Coronary artery (tissue), 2 donors: ENCODE data around the gene GRM6.

Source experiments
- DNase-seq: peaks from one replicate; pipeline ENCODE4 v3.0.0-alpha.2; 2017; ENCODE audit warnings: low spot score
- H3K27ac ChIP-seq, 2 donors: fragments of 200-600 bp; sonication (generic); one replicate each; pipeline ENCODE4 v1.5.1; 2016 to 2019
- H3K4me3 ChIP-seq: fragments of 200-600 bp; sonication (generic); 2 replicates; pipeline ENCODE4 v1.5.1; 2016; ENCODE audit warnings: mild to moderate bottlenecking, moderate library complexity
- TF ChIP-seq, protein P1 (sequence below): fragments of 200-600 bp; sonication (generic); IDR thresholded peaks from one replicate; pipeline ENCODE4 v1.5.1; 2019; ENCODE audit warnings: antibody characterized with exemption

Gene GRM6

DNA sequence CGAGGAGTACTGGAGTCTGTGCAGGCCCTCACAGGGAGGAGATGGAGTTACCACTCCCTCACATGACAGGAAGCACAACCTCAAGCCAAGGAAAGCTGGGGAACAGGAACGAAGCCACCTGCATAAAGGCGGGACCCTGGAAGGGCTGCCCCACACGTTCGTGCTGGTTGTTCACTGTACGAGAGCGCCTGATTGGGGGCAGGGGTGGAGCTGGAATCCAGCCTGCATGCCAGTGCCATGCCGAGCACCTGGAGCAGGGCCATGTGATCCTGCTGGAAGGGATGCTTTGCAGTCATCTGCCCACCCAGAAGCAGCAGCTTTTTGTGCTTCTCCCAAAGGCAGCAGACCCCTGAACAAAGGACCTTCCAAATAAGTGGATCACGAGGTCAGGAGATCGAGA is 11.4 kb downstream of the GRM6 start:
- no peak for DNase-seq
- TF ChIP-seq, protein P1, sequence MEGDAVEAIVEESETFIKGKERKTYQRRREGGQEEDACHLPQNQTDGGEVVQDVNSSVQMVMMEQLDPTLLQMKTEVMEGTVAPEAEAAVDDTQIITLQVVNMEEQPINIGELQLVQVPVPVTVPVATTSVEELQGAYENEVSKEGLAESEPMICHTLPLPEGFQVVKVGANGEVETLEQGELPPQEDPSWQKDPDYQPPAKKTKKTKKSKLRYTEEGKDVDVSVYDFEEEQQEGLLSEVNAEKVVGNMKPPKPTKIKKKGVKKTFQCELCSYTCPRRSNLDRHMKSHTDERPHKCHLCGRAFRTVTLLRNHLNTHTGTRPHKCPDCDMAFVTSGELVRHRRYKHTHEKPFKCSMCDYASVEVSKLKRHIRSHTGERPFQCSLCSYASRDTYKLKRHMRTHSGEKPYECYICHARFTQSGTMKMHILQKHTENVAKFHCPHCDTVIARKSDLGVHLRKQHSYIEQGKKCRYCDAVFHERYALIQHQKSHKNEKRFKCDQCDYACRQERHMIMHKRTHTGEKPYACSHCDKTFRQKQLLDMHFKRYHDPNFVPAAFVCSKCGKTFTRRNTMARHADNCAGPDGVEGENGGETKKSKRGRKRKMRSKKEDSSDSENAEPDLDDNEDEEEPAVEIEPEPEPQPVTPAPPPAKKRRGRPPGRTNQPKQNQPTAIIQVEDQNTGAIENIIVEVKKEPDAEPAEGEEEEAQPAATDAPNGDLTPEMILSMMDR: no peak
- H3K4me3 ChIP-seq: no peak overlapping the region
- H3K27ac ChIP-seq: no peak overlapping the region

DNA sequence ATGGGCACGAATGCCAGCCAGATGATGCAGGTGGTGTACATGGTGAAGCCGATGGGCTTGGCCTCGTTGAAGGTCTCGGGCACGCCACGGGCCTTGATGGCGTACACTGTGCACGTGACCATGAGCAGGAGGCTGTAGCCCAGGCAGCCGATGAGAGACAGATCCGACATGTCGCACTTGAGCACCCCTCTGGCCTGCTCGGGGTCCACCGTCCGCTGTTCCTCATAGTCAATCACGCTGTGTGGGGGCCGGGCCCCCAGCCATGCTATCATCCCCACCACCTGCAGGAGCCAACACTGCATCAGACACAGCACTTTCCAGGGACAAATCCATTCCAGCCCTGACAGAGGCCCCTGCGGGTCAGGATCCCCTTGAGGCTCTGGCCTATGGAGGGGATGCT is 12.2 kb downstream of the GRM6 start:
- no peak for DNase-seq
- TF ChIP-seq, protein P1: no peak
- H3K27ac ChIP-seq: no peak overlapping the region
- no peak overlapping the region for H3K4me3 ChIP-seq

GRCh38 chr5:178981381-178981780 is 13.7 kb downstream of the GRM6 start:
- no peak overlapping the region for H3K27ac ChIP-seq
- no peak for DNase-seq
- H3K4me3 ChIP-seq: no peak overlapping the region
- TF ChIP-seq, protein P1: no peak

DNA sequence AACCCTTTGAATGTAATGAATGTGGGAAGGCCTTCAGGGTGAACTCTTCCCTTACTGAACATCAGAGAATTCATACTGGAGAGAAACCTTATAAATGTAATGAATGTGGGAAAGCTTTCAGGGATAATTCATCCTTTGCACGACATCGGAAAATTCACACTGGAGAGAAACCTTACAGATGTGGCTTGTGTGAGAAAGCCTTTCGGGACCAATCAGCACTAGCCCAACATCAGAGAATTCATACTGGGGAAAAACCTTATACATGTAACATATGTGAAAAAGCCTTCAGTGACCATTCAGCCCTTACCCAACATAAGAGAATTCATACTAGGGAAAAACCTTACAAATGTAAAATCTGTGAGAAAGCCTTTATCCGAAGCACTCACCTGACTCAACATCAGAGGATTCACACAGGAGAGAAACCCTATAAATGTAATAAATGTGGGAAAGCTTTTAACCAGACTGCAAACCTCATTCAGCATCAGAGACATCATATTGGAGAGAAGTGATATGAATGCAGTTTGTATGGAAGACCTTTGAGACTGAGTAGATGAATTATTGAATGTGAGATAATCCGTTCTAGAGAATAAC is 29.6 kb downstream of the GRM6 start:
- DNase-seq: no peak
- H3K27ac ChIP-seq: no peak overlapping the region
- TF ChIP-seq, protein P1: no peak
- peak overlapping the region; percentile 24 for H3K4me3 ChIP-seq

- TF ChIP-seq, protein P1: no peak
- Histone ChIP-seq H3K4me3 (peak overlapping the region; percentile 88), H3K27ac (peak overlapping the region in 1 of 2 donors; percentile 87)
- no peak for DNase-seq
Observed at GRCh38 chr5:178941361-178941760, 53.8 kb downstream of the GRM6 start.

DNA sequence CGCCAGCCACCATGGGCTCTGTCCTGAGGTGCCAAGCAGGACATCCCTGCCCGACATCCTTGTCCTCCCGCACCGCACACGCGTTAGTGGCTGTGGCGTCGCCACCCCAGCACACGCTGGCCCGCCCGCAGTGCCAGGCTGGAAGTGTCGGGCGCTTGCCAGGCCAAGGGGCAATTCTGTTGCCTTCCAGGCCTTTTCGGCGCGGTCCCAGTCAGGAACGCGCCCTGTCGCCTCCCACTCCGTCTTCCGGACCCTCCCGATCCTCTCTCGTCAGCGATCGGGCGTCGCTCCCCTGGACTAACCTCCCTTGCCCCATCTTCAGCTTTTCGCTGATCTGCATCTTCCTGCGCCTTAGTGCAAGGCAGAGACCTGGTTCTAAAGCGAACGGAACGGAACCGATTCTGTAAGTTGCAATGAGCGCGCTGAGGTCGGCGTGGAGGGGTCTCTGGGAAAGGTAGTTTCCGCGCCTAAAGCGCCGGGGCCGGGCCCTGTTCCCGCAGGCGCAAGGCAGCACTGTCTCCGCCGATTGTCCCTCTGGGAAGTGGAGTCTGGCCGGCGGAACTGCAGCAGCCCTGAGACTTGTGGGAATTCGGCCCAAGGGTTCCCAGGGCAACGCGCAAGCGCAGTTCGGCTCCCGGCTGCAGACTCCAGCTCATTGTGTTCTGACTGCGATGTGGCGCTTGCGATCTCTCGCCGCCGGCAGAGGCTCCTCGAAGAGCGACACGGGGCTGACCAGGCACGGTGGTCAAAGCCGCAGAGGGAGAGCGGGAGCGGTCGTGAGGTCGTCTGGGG is 54.4 kb downstream of the GRM6 start, which contains the start of gene ZNF454:
Gene ZNF454, plus strand, starts transcription at position 630 of the 792 bp plus-strand sequence. CDS start 1,594 bp downstream, outside the sequence.
- TF ChIP-seq, protein P1: no peak
- H3K27ac ChIP-seq: peak within 1 kb of the TSS; percentile 38 to 87
- H3K4me3 ChIP-seq: peak within 1 kb of the TSS; percentile 88
- DNase-seq: peak; percentile 91
